ENCODE data around the gene EDN2.

EDN2 gene

GRCh38 chr1:41455479-41456332, 28.8 kb downstream of the EDN2 start:
- no peak overlapping the region for H3K4me3 ChIP-seq (ENCODE audit: low read depth, low read length)
- TF ChIP-seq CTCF (IDR thresholded peaks at IDR 0.05; ENCODE audit: borderline replicate concordance, insufficient read depth, low read depth, low read length) = no peak

GRCh38 chr1:41454406-41454805, 30.1 kb downstream of the EDN2 start:
- no peak overlapping the region for H3K4me3 ChIP-seq (ENCODE audit: low read depth, low read length)
- TF ChIP-seq CTCF (IDR thresholded peaks at IDR 0.05; ENCODE audit: borderline replicate concordance, insufficient read depth, low read depth, low read length) = no peak

GRCh38 chr1:41452704-41453290, 31.7 kb downstream of the EDN2 start:
- no peak overlapping the region for H3K4me3 ChIP-seq (ENCODE audit: low read depth, low read length)
- TF ChIP-seq CTCF (IDR thresholded peaks at IDR 0.05; ENCODE audit: borderline replicate concordance, insufficient read depth, low read depth, low read length) = no peak

GRCh38 chr1:41450747-41451285, 33.7 kb downstream of the EDN2 start:
- TF ChIP-seq CTCF (IDR thresholded peaks at IDR 0.05; ENCODE audit: borderline replicate concordance, insufficient read depth, low read depth, low read length) = no peak
- H3K4me3 ChIP-seq (ENCODE audit: low read depth, low read length) = no peak overlapping the region

GRCh38 chr1:41449326-41449921, 35.1 kb downstream of the EDN2 start:
- no peak for TF ChIP-seq CTCF (IDR thresholded peaks at IDR 0.05; ENCODE audit: borderline replicate concordance, insufficient read depth, low read depth, low read length)
- no peak overlapping the region for H3K4me3 ChIP-seq (ENCODE audit: low read depth, low read length)

- TF ChIP-seq CTCF (IDR thresholded peaks at IDR 0.05; ENCODE audit: borderline replicate concordance, insufficient read depth, low read depth, low read length) = no peak
- H3K4me3 ChIP-seq (ENCODE audit: low read depth, low read length) = no peak overlapping the region
These were observed 35.7 kb downstream of the EDN2 start for GRCh38 chr1:41448821-41449220.
